ENCODE measurements around the gene CHD5. TPM values are rescaled to one million over a fixed set of nuclear protein-coding genes. Genes with fewer than 3 reads are reported as not detected.

The CHD5 gene
- total RNA-seq, 1 donor from 2014 or later = 4.9 TPM

DNA sequence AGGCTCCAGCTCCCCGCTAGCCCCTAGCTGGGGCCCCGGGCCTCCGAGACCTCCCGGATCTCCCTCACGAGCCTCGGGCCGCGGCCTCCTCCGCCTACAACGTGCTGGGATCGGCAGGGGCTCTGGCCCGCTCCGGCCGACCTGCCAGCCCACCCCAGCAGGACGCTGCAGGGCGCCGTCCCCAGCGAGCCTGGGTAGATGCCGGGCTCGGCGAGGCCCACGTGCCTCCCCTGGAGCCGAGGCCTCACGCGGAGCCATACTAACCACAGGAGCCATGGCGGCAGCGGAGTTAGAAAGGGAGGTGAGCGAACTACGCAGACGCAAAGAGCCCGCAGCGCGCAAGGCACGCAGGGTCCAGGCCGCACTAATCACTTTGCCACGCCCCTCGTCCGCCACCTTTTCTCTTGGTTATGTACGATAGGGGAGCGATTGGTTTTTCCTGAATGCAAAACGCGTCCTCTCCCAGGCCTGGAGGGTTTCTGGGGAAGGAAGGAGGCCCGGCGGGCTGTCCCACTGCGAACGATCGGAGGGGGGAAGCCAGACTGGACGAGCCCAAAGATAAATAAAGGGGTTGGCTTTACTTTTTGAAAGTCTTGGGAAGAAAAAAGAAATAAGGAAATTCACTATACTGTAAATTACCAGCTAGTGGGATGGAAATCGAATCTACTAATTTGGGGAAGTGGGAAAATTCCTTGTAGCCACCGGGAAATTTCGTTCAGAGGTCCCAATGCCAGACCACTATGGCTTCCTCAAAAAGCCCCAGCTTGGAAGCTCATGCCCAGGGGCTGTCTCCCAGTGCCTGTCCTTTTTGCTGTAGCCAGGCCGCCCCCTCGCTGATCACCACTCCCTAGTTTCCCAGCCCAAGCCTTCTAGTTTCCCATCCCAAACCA, 19.4 kb upstream of the CHD5 start, which contains the start of gene RPL22:
Gene RPL22, minus strand, starts transcription at position 298 of the 890 bp plus-strand sequence. Its CDS starts 22 bp downstream, at position 276.
- Mint-ChIP-seq H3K27me3 (ENCODE audit: low read depth) (no peaks in the 10 kb centered on the region), H3K9me3 (no peaks in the 10 kb centered on the region), H3K4me1 (peaks cover 31% of the 10 kb centered on the region), H3K4me3 (peak within 1 kb of the TSS; percentile 83), H3K36me3 (peaks cover 12% of the 10 kb centered on the region), H3K27ac (peak within 1 kb of the TSS; percentile 90)
- peak; percentile 88 to 94 for DNase-seq (ENCODE audit: low spot score in 2 of 2, unreplicated experiment in 2 of 2)
- TF ChIP-seq, protein P1, sequence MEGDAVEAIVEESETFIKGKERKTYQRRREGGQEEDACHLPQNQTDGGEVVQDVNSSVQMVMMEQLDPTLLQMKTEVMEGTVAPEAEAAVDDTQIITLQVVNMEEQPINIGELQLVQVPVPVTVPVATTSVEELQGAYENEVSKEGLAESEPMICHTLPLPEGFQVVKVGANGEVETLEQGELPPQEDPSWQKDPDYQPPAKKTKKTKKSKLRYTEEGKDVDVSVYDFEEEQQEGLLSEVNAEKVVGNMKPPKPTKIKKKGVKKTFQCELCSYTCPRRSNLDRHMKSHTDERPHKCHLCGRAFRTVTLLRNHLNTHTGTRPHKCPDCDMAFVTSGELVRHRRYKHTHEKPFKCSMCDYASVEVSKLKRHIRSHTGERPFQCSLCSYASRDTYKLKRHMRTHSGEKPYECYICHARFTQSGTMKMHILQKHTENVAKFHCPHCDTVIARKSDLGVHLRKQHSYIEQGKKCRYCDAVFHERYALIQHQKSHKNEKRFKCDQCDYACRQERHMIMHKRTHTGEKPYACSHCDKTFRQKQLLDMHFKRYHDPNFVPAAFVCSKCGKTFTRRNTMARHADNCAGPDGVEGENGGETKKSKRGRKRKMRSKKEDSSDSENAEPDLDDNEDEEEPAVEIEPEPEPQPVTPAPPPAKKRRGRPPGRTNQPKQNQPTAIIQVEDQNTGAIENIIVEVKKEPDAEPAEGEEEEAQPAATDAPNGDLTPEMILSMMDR (IDR thresholded peaks at IDR 0.05; ENCODE audit: unreplicated experiment) = no peak

DNA sequence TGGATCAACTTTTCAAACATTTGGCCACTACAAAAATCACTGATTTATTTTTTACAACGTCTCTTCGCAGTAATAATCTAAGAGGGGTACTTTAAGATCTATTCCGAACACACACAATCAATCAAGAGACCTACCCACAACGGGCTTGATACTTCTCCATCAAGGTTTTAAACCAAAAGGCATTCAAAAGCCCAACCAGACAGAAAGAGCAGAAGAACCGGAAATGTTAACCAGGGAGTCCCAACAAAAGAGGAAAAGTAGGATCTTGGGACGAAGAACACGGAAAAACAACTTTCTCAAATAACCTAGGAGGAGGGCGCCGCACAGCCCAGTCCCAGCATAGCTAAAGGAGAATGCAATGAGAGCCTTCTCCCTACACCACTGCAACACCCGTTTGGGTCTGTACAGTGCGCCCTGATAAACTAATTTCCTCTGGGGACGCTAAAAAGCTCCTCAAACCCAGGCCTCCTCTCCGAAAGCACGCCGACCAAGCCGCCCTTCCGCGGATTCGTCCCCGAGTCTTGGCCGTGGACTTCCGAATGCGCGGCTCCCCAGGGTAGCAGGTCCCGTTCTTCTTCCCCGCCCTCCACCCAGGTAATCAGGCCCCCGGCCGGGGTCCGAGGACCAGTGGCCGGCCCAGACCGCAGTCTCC, 18.7 kb upstream of the CHD5 start:
- no peaks in the 10 kb centered on the region for H3K27me3 Mint-ChIP-seq (ENCODE audit: low read depth)
- DNase-seq (ENCODE audit: low spot score in 2 of 2, unreplicated experiment in 2 of 2) = no peak
- H3K9me3 Mint-ChIP-seq = no peaks in the 10 kb centered on the region
- H3K4me3 Mint-ChIP-seq = peak overlapping the region; percentile 83
- peaks cover 31% of the 10 kb centered on the region for H3K4me1 Mint-ChIP-seq
- TF ChIP-seq, protein P1 (IDR thresholded peaks at IDR 0.05; ENCODE audit: unreplicated experiment) = no peak
- peaks cover 16% of the 10 kb centered on the region for H3K36me3 Mint-ChIP-seq
- H3K27ac Mint-ChIP-seq = peak overlapping the region; percentile 90

DNA sequence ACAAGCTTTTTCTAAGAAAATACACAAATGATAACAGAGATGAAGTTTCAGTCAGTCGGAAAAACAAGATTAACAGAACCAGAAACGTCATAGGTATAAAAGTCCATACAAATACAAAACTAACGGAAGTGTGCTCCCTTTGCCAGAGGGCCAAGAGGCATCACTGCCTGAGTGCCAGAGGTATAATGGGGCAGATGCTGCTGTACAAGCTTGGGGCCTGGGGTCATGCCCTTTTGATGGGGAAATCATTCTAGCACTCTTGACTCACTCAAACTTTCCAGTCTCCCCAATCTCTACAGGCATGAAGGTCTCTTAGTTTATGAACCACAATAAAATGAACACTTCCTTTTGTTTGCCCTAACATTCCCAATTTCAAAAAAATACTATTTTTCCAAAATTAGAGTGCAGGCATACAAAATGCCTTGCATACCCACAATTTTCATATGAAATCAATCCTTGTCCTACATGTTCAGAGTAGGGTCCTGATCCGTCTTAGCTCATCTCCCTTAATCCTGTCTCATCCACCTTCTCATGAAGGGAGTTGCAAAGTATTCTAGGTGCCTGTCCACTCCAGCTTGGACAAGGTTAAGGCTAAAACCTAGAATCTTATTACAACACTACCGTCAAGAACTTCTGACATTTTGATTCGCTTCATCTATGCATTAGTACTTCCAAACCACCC, 17.8 kb upstream of the CHD5 start:
- no peaks in the 10 kb centered on the region for H3K9me3 Mint-ChIP-seq
- H3K36me3 Mint-ChIP-seq = peaks cover 18% of the 10 kb centered on the region
- H3K27ac Mint-ChIP-seq = peak overlapping the region; percentile 90
- TF ChIP-seq, protein P1 (IDR thresholded peaks at IDR 0.05; ENCODE audit: unreplicated experiment) = no peak
- H3K4me1 Mint-ChIP-seq = peaks cover 31% of the 10 kb centered on the region
- H3K27me3 Mint-ChIP-seq (ENCODE audit: low read depth) = no peaks in the 10 kb centered on the region
- peak overlapping the region; percentile 83 for H3K4me3 Mint-ChIP-seq
- DNase-seq (ENCODE audit: low spot score in 2 of 2, unreplicated experiment in 2 of 2) = no peak

DNA sequence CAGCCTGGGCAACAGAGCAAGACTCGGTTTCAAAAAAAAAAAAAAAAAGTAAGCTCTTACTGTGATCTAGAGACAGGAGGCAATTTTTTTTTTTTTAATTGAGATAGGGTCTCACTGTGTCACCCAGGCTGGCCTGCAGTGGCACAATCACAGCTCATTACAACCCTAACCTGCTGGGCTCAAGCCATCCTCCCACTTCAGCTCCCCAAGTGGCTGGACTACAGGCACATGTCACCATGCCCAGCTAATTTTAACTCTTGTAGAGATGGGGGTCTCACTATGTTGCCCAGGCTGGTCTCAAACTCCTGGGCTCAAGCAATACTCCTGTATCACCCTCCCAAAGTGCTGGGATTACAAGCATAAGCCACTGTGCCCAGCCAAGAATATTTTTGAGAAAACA, 11.8 kb upstream of the CHD5 start:
- no peaks in the 10 kb centered on the region for H3K9me3 Mint-ChIP-seq
- peaks cover 25% of the 10 kb centered on the region for H3K36me3 Mint-ChIP-seq
- TF ChIP-seq, protein P1 (IDR thresholded peaks at IDR 0.05; ENCODE audit: unreplicated experiment) = no peak
- no peaks in the 10 kb centered on the region for H3K27me3 Mint-ChIP-seq (ENCODE audit: low read depth)
- no peak overlapping the region for H3K4me3 Mint-ChIP-seq
- no peak for DNase-seq (ENCODE audit: low spot score in 2 of 2, unreplicated experiment in 2 of 2)
- H3K4me1 Mint-ChIP-seq = peaks cover 3% of the 10 kb centered on the region
- no peak overlapping the region for H3K27ac Mint-ChIP-seq

DNA sequence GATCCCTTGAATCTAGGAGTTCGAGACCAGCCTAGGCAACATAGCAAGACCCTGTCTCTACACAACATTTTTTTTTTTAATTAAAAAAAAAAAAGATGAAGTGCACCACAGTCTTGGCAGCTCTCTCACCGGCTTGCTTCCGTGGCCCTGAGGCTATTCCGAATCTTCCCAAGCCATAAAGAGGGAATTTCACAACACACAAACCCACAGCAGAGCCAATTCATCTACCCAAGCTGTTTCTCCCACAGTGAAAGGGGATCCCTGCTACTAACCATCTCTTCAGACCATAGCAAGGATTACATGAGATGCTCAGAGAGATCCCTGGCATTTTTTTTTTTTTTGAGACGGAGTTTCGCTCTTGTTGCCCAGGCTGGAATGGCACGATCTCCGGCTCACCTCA, 8.3 kb upstream of the CHD5 start:
- no peaks in the 10 kb centered on the region for H3K9me3 Mint-ChIP-seq

More for the DNA sequence above, 8.3 kb upstream of the CHD5 start:
- no peak for DNase-seq (ENCODE audit: low spot score in 2 of 2, unreplicated experiment in 2 of 2)
- no peak overlapping the region for H3K4me3 Mint-ChIP-seq
- peaks cover 20% of the 10 kb centered on the region for H3K36me3 Mint-ChIP-seq
- peaks cover 15% of the 10 kb centered on the region for H3K4me1 Mint-ChIP-seq
- no peaks in the 10 kb centered on the region for H3K27me3 Mint-ChIP-seq (ENCODE audit: low read depth)
- H3K27ac Mint-ChIP-seq = no peak overlapping the region
- TF ChIP-seq, protein P1 (IDR thresholded peaks at IDR 0.05; ENCODE audit: unreplicated experiment) = no peak

All from mesothelial cell of epicardium (in vitro differentiated cells).